Measurements from ENCODE around the gene NUMA1.
A peak's percentile ranks its signal among the peaks of the same experiment; 100 is the strongest.

The NUMA1 gene

DNA sequence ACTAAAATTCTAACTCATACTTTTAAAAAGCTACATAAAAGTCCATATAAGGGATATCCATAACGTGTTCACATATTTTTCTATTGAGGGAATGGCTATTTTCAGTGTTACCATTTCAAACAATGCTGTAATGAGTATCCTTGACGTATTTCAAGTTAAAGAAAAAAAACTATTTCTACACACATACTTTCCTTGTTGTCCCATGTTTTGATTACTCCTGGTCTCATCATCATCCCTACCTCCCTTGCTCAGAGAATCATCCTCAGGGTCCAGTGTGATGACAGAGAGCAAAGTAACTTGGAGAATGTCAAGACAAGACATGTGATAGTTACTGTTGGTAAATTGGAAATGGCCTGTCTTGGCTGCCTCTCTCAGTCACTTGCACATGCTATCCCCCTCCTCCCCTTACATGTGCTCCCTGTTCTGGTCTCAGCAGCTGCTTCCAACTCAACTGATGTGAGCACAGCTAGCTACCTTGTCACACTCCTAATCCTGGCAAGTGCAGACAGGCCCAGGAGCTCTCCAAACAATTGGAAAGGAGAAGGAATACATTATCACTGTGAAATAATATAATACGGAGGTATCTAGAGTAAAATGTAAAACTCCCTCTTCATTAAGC lies 21.8 kb downstream of the NUMA1 start:
- Mint-ChIP-seq H3K9me3 (no peaks in the 10 kb centered on the region), H3K27me3 (no peaks in the 10 kb centered on the region), H3K4me3 (no peak overlapping the region), H3K36me3 (ENCODE audit: low read depth) (peaks cover 27% of the 10 kb centered on the region), H3K4me1 (ENCODE audit: low read depth) (peaks cover 4% of the 10 kb centered on the region), H3K27ac (no peak overlapping the region)

GRCh38 chr11:72048766-72049460 lies 31.4 kb downstream of the NUMA1 start:
- H3K4me3 Mint-ChIP-seq: no peak overlapping the region
- H3K27ac Mint-ChIP-seq: no peak overlapping the region
- peaks cover 23% of the 10 kb centered on the region for H3K36me3 Mint-ChIP-seq (ENCODE audit: low read depth)
- no peaks in the 10 kb centered on the region for H3K9me3 Mint-ChIP-seq
- no peaks in the 10 kb centered on the region for H3K27me3 Mint-ChIP-seq
- H3K4me1 Mint-ChIP-seq (ENCODE audit: low read depth): peaks cover 8% of the 10 kb centered on the region

- no peaks in the 10 kb centered on the region for H3K27me3 Mint-ChIP-seq
- no peak overlapping the region for H3K4me3 Mint-ChIP-seq
- peaks cover 30% of the 10 kb centered on the region for H3K4me1 Mint-ChIP-seq (ENCODE audit: low read depth)
- peaks cover 16% of the 10 kb centered on the region for H3K36me3 Mint-ChIP-seq (ENCODE audit: low read depth)
- no peak overlapping the region for H3K27ac Mint-ChIP-seq
- no peaks in the 10 kb centered on the region for H3K9me3 Mint-ChIP-seq
These were observed 34.5 kb downstream of the NUMA1 start for GRCh38 chr11:72045849-72046248.

DNA sequence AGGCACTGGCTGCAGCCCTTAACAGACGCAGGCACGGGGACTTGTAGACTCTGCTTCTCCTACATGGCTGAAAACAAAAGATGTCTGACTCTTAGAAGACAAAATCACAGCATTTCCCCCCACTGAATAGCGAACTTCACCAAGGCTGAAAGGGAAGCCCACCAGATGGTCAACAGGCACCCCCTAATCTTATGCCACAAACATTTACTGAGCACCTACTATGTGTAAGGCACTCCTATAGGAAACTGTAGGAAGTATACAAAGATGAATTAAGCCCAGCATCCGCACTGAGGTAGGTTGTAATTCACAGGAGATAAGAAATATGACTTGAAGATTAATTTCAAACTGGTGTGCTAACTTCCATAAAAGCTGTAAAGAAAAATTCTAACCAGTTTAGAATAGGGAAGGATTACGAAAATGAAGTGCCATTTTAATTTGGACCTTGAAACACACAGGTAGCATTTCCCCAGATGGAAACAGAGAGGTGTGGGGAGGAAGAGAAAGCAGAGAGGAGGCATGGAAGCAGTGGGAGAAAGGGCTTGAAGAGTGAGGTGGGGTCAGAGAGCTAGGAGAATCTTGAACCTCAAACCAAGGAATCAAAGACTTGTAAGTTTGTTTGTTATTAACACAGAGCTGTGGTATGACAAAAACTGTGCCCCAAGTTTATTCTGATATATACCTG lies 38.1 kb downstream of the NUMA1 start:
- Mint-ChIP-seq H3K4me3 (no peak overlapping the region), H3K9me3 (no peaks in the 10 kb centered on the region), H3K27ac (no peak overlapping the region), H3K36me3 (ENCODE audit: low read depth) (no peaks in the 10 kb centered on the region), H3K27me3 (no peaks in the 10 kb centered on the region), H3K4me1 (ENCODE audit: low read depth) (peaks cover 30% of the 10 kb centered on the region)

- H3K36me3 Mint-ChIP-seq (ENCODE audit: low read depth): peaks cover 5% of the 10 kb centered on the region
- H3K27ac Mint-ChIP-seq: no peak overlapping the region
- no peaks in the 10 kb centered on the region for H3K27me3 Mint-ChIP-seq
- no peaks in the 10 kb centered on the region for H3K9me3 Mint-ChIP-seq
- H3K4me3 Mint-ChIP-seq: no peak overlapping the region
- H3K4me1 Mint-ChIP-seq (ENCODE audit: low read depth): peaks cover 36% of the 10 kb centered on the region
These were observed 38.8 kb downstream of the NUMA1 start for GRCh38 chr11:72041364-72042063.

GRCh38 chr11:72040491-72041363 lies 39.6 kb downstream of the NUMA1 start:
- Mint-ChIP-seq H3K4me1 (ENCODE audit: low read depth) (peaks cover 44% of the 10 kb centered on the region), H3K27ac (no peak overlapping the region), H3K36me3 (ENCODE audit: low read depth) (peaks cover 10% of the 10 kb centered on the region), H3K4me3 (no peak overlapping the region), H3K27me3 (no peaks in the 10 kb centered on the region), H3K9me3 (no peaks in the 10 kb centered on the region)

GRCh38 chr11:72039856-72040401 lies 40.4 kb downstream of the NUMA1 start:
- no peak overlapping the region for H3K4me3 Mint-ChIP-seq
- H3K27me3 Mint-ChIP-seq: no peaks in the 10 kb centered on the region
- H3K9me3 Mint-ChIP-seq: no peaks in the 10 kb centered on the region
- peaks cover 17% of the 10 kb centered on the region for H3K36me3 Mint-ChIP-seq (ENCODE audit: low read depth)
- no peak overlapping the region for H3K27ac Mint-ChIP-seq
- H3K4me1 Mint-ChIP-seq (ENCODE audit: low read depth): peaks cover 44% of the 10 kb centered on the region

GRCh38 chr11:72039031-72039855 lies 41.1 kb downstream of the NUMA1 start:
- Mint-ChIP-seq H3K27me3 (no peaks in the 10 kb centered on the region), H3K36me3 (ENCODE audit: low read depth) (peaks cover 19% of the 10 kb centered on the region), H3K4me3 (no peak overlapping the region), H3K27ac (no peak overlapping the region), H3K4me1 (ENCODE audit: low read depth) (peaks cover 41% of the 10 kb centered on the region), H3K9me3 (no peaks in the 10 kb centered on the region)

DNA sequence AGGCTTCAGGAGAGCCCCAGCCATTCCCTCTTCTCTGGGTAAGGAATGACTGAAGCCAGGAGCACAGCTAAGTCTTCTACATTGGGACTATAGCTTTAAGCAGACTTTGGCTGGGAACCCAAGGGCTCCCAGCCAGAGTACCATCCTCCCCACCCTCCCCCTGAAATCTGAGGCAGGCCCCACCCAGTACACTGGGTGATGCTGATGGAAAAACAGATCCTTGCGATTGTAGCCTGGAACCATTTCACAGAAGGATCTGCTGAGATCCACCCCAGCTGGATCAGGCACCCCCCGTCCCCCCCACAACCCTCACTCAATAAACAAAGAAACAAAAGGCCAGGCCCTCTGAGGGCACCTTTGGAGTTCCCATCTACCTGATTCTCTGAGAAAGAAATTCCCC lies 41.9 kb downstream of the NUMA1 start:
- H3K27ac Mint-ChIP-seq: no peak overlapping the region
- no peaks in the 10 kb centered on the region for H3K27me3 Mint-ChIP-seq
- H3K4me3 Mint-ChIP-seq: no peak overlapping the region
- H3K4me1 Mint-ChIP-seq (ENCODE audit: low read depth): peaks cover 41% of the 10 kb centered on the region
- no peaks in the 10 kb centered on the region for H3K9me3 Mint-ChIP-seq
- peaks cover 25% of the 10 kb centered on the region for H3K36me3 Mint-ChIP-seq (ENCODE audit: low read depth)

DNA sequence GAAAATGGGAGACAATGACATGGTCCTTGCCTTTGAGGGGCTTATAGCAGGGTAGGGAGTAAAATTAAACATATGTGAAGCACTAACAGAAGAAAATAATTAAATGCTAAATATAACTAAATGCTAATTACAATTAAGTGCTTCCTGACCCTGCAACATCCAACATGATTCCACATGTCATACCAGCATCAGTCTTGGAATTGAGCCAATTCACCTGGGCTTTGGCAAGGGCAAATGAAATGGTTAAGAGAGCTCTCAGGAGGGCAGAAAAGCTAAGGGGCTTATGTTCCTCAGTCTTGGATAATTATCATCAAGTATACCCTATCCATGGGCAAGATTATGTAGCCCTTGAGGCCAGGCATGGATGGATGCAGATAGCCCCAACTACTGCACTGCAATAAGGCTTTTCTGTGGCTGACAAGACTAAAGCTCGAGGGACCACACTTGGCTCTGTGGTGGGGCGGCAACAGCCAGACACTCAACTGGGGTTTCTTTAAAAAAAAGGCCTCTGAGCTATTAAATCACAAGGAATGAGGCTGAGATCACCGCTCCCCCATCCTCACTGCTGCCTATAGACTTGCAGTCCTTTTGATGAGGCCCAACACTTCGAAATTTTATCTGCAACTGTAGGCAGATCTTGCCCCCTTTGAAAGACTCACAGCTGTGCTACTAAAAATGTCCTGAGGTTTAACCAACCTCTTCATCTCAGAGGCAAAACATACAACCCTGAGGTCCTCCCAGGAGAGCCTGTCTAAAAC lies 42.6 kb downstream of the NUMA1 start:
- no peak overlapping the region for H3K27ac Mint-ChIP-seq

GRCh38 chr11:72036687-72037086 lies 43.7 kb downstream of the NUMA1 start:
- H3K27me3 Mint-ChIP-seq: no peaks in the 10 kb centered on the region
- peaks cover 29% of the 10 kb centered on the region for H3K36me3 Mint-ChIP-seq (ENCODE audit: low read depth)
- no peaks in the 10 kb centered on the region for H3K9me3 Mint-ChIP-seq
- H3K4me1 Mint-ChIP-seq (ENCODE audit: low read depth): peaks cover 28% of the 10 kb centered on the region
- H3K27ac Mint-ChIP-seq: peak overlapping the region; percentile 54
- no peak overlapping the region for H3K4me3 Mint-ChIP-seq

More for the DNA sequence above, 42.6 kb downstream of the NUMA1 start:
- H3K9me3 Mint-ChIP-seq: no peaks in the 10 kb centered on the region
- peaks cover 36% of the 10 kb centered on the region for H3K4me1 Mint-ChIP-seq (ENCODE audit: low read depth)
- H3K4me3 Mint-ChIP-seq: no peak overlapping the region
- H3K36me3 Mint-ChIP-seq (ENCODE audit: low read depth): peaks cover 29% of the 10 kb centered on the region
- no peaks in the 10 kb centered on the region for H3K27me3 Mint-ChIP-seq

GRCh38 chr11:72030472-72031045 lies 49.8 kb downstream of the NUMA1 start:
- Mint-ChIP-seq H3K9me3 (no peaks in the 10 kb centered on the region), H3K27me3 (no peaks in the 10 kb centered on the region), H3K4me1 (ENCODE audit: low read depth) (peaks cover 22% of the 10 kb centered on the region), H3K4me3 (no peak overlapping the region), H3K36me3 (ENCODE audit: low read depth) (peaks cover 38% of the 10 kb centered on the region), H3K27ac (no peak overlapping the region)

GRCh38 chr11:72026090-72026489 lies 54.3 kb downstream of the NUMA1 start:
- H3K27me3 Mint-ChIP-seq: no peaks in the 10 kb centered on the region
- H3K4me1 Mint-ChIP-seq (ENCODE audit: low read depth): peaks cover 19% of the 10 kb centered on the region
- no peaks in the 10 kb centered on the region for H3K9me3 Mint-ChIP-seq
- peak overlapping the region; percentile 47 for H3K27ac Mint-ChIP-seq
- H3K4me3 Mint-ChIP-seq: no peak overlapping the region
- H3K36me3 Mint-ChIP-seq (ENCODE audit: low read depth): peaks cover 40% of the 10 kb centered on the region
